ENCODE data around the gene TMCC2.

Gene TMCC2

GRCh38 chr1:205317311-205317917 is 89.7 kb downstream of the TMCC2 start:
- DNase-seq (ENCODE audit: low read depth in 1 of 2, low spot score in 1 of 2), result peak; percentile 75 to 95
- in situ Hi-C loops (cut with HindIII; ENCODE audit: low pct_unique_long_range_greater_than_20kb, low sequenced_read_pairs), result no loop called here
- TF ChIP-seq JUND (IDR thresholded peaks at IDR 0.05; ENCODE audit: low read depth), result no peak

DNA sequence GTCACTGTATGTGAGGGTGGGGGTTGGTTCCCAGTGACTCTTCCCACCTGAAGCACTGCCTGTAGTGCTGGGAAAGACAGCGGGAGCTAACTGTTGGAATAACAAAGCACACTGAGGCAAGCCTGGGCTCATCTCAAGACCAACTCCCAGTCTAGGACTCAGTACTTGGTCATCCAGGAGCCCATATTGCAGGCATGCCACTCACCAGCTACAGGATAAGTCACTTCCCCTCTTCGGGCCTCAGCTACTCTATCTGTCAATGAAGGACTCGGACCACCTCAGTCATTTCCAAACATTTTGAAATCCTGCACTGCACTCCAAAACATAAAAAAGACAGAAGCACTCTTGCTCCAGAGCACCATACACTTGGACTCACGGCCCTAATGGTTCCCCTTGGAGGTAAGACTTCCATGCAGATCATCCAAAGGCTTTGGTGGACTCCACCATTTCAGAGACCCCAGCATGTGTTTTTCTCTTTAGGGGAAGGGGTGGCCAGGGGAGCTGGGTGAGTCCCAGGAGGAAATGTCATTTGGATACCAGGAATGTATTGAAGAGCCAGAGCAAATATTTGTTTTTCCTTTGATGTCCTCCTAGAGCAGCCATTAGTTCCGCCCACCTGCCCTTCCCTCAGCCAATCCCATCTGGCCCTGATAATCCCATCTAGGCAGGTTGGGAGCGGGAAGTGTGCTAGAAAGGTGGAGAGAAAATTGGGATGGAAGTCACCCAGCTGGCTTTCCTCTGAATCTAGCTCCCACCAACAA is 90.7 kb downstream of the TMCC2 start:
- in situ Hi-C loops (cut with HindIII; ENCODE audit: low pct_unique_long_range_greater_than_20kb, low sequenced_read_pairs), result no loop called here
- TF ChIP-seq JUND (IDR thresholded peaks at IDR 0.05; ENCODE audit: low read depth), result no peak
- peak; percentile 51 to 83 for DNase-seq (ENCODE audit: low read depth in 1 of 2, low spot score in 1 of 2)

DNA sequence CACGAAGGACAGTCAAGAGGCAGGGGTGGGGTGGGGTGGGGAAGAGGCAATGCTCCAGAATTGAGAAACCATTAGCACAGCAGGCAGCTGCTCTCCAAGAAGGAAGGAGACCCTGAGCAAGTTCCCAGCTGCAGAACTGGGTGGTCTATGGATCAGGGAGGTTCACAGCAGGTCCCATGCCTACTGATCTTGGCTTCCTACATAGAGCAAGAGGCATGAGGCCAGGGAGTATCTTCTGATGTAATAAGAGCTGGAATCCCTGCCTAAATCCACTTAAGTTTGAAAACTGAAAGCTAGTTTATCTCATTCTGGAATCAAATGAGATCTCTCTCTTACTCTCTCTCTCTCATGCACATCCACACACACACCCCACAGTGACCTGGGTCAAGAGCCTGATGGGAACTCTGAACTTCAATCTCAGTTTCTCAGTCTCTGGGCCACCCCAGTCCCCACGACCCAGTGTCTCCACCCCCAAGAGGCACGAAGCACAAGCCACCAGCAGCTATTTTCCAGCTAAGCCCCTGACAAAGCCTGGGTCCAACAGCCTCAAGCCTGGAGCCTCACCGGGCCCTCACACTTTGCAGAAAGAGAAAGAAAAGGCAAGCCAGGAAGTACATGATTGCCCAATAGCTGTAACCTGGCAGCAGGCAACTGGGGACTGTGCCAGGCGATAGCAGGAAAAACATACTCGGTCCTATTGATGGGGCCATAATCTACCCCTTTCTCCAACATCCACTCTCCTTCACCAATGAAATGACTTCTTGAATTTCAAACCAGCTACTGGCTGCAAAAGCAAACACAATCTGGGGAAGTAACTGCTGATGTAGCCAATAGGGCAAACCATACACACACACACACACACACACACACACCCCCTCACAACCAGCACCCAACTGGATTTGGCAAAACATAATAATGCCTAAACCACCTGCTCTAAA is 91.6 kb downstream of the TMCC2 start:
- in situ Hi-C loops (cut with HindIII; ENCODE audit: low pct_unique_long_range_greater_than_20kb, low sequenced_read_pairs), result no loop called here
- TF ChIP-seq JUND (IDR thresholded peaks at IDR 0.05; ENCODE audit: low read depth), result no peak
- DNase-seq (ENCODE audit: low read depth in 1 of 2, low spot score in 1 of 2), result peak in 1 of 2 experiments; percentile 82

- in situ Hi-C loops (cut with HindIII; ENCODE audit: low pct_unique_long_range_greater_than_20kb, low sequenced_read_pairs), result no loop called here
- no peak for TF ChIP-seq JUND (IDR thresholded peaks at IDR 0.05; ENCODE audit: low read depth)
- DNase-seq (ENCODE audit: low read depth in 1 of 2, low spot score in 1 of 2), result peak; percentile 92 to 97
Observed at GRCh38 chr1:205321162-205321958, 93.6 kb downstream of the TMCC2 start, which contains the start of gene NUAK2. Gene NUAK2 (minus strand): TSS chr1:205321745. CDS start chr1:205321628, 117 bp downstream.

DNA sequence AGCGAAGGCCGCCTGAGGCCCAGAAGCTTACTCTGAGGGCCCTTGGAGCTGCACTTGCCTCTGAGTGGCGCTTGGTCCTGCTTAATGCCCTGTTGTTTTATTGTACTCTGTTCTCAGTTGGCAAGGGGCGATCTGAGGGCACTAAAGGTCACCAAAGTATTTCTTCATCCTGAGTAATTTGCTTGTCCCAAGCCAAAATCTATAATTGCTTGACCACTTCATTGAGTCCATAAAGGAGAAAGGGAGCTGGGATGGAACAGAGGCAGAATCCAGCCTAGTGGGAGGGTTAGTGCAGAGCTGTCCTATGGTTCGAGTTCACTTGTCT is 94.2 kb downstream of the TMCC2 start:
- in situ Hi-C loops (cut with HindIII; ENCODE audit: low pct_unique_long_range_greater_than_20kb, low sequenced_read_pairs), result no loop called here

More for the DNA sequence above, 94.2 kb downstream of the TMCC2 start:
- no peak for TF ChIP-seq JUND (IDR thresholded peaks at IDR 0.05; ENCODE audit: low read depth)
- DNase-seq (ENCODE audit: low read depth in 1 of 2, low spot score in 1 of 2), result no peak
